ENCODE measurements around the gene SUSD1.

DNA sequence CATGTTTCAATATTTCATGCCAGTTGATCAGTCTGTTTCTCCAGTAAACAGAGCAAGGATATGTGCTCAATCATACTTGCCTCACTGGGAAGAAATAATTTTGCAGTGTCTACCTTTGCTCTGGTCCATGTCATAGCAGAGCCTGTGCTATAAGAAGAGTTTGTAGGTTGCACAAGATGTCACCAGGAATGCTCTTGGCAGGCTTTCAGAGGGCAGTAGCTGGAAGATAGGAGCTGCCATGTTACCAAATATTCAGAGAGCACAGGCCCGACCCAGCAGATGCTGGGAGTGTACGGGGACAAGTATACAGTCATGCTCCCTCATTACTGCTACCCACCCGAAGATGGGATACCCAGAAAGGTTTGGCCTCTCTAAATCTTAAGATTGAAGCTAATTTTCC is 175.8 kb downstream of the SUSD1 start:
- TF ChIP-seq, protein P1, sequence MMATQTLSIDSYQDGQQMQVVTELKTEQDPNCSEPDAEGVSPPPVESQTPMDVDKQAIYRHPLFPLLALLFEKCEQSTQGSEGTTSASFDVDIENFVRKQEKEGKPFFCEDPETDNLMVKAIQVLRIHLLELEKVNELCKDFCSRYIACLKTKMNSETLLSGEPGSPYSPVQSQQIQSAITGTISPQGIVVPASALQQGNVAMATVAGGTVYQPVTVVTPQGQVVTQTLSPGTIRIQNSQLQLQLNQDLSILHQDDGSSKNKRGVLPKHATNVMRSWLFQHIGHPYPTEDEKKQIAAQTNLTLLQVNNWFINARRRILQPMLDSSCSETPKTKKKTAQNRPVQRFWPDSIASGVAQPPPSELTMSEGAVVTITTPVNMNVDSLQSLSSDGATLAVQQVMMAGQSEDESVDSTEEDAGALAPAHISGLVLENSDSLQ (IDR thresholded peaks at IDR 0.05) = no peak
- TF ChIP-seq RBBP5 (IDR thresholded peaks at IDR 0.05; ENCODE audit: borderline replicate concordance, insufficient read depth, low read length, poor library complexity, severe bottlenecking) (no peak), BDP1 (IDR thresholded peaks at IDR 0.05; ENCODE audit: insufficient read depth, insufficient read length) (no peak)

Measured in K562 (cell line).